ENCODE results near the gene SMARCA2. TPM values are rescaled to one million over a fixed set of nuclear protein-coding genes. Genes with fewer than 3 reads are reported as not detected.

SMARCA2 gene
- total RNA-seq, result 22.9 and 29.9 TPM in 2 replicates

GRCh38 chr9:2014696-2015580, at the start of gene SMARCA2:
Gene SMARCA2 (plus strand): TSS chr9:2015347. CDS start chr9:2029023, 13,676 bp downstream.

All from bronchus fibroblast of lung (primary cell).